NCI-H1105 treated with DMSO at 0.1 percent for 48 hours (cell line): ENCODE results near the gene CYP2C18.
"Not testable (repeated sequence)": the region's sequence is repeated elsewhere in the genome, so short reads cannot be mapped to it uniquely, and the experiment has no call there.

ENCODE experiments used
- DNase-seq: peaks from one replicate; lab custom pipeline; 2025; lab: John Stamatoyannopoulos, UW

CYP2C18 gene

GRCh38 chr10:94683214-94684054 lies at the start of gene CYP2C18:
Gene CYP2C18 (plus strand): TSS chr10:94683729. CDS start chr10:94683820, 91 bp downstream.
- no peak for DNase-seq

- not testable (repeated sequence) for DNase-seq
Measured at GRCh38 chr10:94638097-94638496, 45.4 kb upstream of the CYP2C18 start.

- DNase-seq, result no peak
Measured at GRCh38 chr10:94639902-94640301, 43.6 kb upstream of the CYP2C18 start.

- DNase-seq, result no peak
Measured at GRCh38 chr10:94640562-94640961, 43.0 kb upstream of the CYP2C18 start.

GRCh38 chr10:94641480-94641879 lies 42.0 kb upstream of the CYP2C18 start:
- DNase-seq, result no peak

- DNase-seq, result no peak
Measured at GRCh38 chr10:94644352-94644751, 39.2 kb upstream of the CYP2C18 start.

GRCh38 chr10:94645285-94645684 lies 38.2 kb upstream of the CYP2C18 start:
- no peak for DNase-seq

GRCh38 chr10:94655201-94655600 lies 28.3 kb upstream of the CYP2C18 start:
- DNase-seq, result not testable (repeated sequence)

GRCh38 chr10:94663061-94663460 lies 20.5 kb upstream of the CYP2C18 start:
- not testable (repeated sequence) for DNase-seq

GRCh38 chr10:94666391-94667102 lies 17.0 kb upstream of the CYP2C18 start:
- no peak for DNase-seq

GRCh38 chr10:94673614-94674321 lies 9.8 kb upstream of the CYP2C18 start:
- DNase-seq, result no peak

- DNase-seq, result no peak
Measured at GRCh38 chr10:94676496-94676895, 7.0 kb upstream of the CYP2C18 start.

GRCh38 chr10:94677691-94678090 lies 5.8 kb upstream of the CYP2C18 start:
- no peak for DNase-seq

GRCh38 chr10:94678475-94678874 lies 5.1 kb upstream of the CYP2C18 start:
- DNase-seq, result no peak

- DNase-seq, result no peak
Measured at GRCh38 chr10:94680544-94680943, 3.0 kb upstream of the CYP2C18 start.

GRCh38 chr10:94682636-94683035 lies 893 bp upstream of the CYP2C18 start:
- DNase-seq, result not testable (repeated sequence)

GRCh38 chr10:94687625-94688248 lies 4.2 kb downstream of the CYP2C18 start:
- DNase-seq, result no peak

- no peak for DNase-seq
Measured at GRCh38 chr10:94706089-94706488, 22.6 kb downstream of the CYP2C18 start.

- no peak for DNase-seq
Measured at GRCh38 chr10:94710578-94710977, 27.0 kb downstream of the CYP2C18 start.

- DNase-seq, result no peak
Measured at GRCh38 chr10:94725871-94726270, 42.3 kb downstream of the CYP2C18 start.

- DNase-seq, result no peak
Measured at GRCh38 chr10:94735197-94735596, 51.7 kb downstream of the CYP2C18 start.

GRCh38 chr10:94738588-94738987 lies 55.1 kb downstream of the CYP2C18 start:
- no peak for DNase-seq
